PC-9 (cell line): ENCODE measurements around the gene PEF1. TPM values are rescaled to one million over a fixed set of nuclear protein-coding genes. Genes with fewer than 3 reads are reported as not detected.
A peak's percentile ranks its signal among the peaks of the same experiment; 100 is the strongest.

Source experiments
- BruUV-seq: library from RNA; stranded (reverse); fragments of 400-500 nt; replicated peaks from 2 replicates; lab custom pipeline; 2021; lab: Mats Ljungman, UMichigan
- CTCF ChIA-PET: fragments of 300-600 bp; sonication (Branson Sonifier 250); formaldehyde crosslinking; loops from one replicate; lab custom pipeline; 2022; ENCODE audit warnings: antibody characterized with exemption; lab: Charles Lee
- POLR2A ChIA-PET: fragments of 300-600 bp; sonication (Branson Sonifier 250); formaldehyde crosslinking; loops from one replicate; lab custom pipeline; 2022; ENCODE audit warnings: antibody characterized with exemption; ENCODE audit not compliant: unreplicated experiment; lab: Charles Lee
- DNase-seq, 2 experiments: peaks; one replicate each; pipeline versions ENCODE4 v3.0.0 to v3.0.0-alpha.2; 2015 to 2022; ENCODE audit warnings: mixed read lengths in 1 of 2
- H2AFZ ChIP-seq: fragments of 200-600 bp; sonication (generic); 2 replicates; pipeline ENCODE4 v1.8.1; 2017; ENCODE audit warnings: antibody characterized with exemption
- H3F3A ChIP-seq: fragments of 200-600 bp; sonication (generic); 2 replicates; pipeline ENCODE4 v1.8.1; 2017; ENCODE audit warnings: antibody characterized with exemption, mild to moderate bottlenecking, low read depth; ENCODE audit not compliant: insufficient read depth
- H3K27ac ChIP-seq: fragments of 200-600 bp; sonication (generic); 2 replicates; pipeline ENCODE4 v1.6.1; 2016; ENCODE audit warnings: mixed run types
- H3K27me3 ChIP-seq: fragments of 200-600 bp; sonication (generic); 2 replicates; pipeline ENCODE4 v1.6.1; 2016; ENCODE audit warnings: low read depth, mixed run types; ENCODE audit not compliant: insufficient read depth
- H3K36me3 ChIP-seq: fragments of 200-600 bp; sonication (generic); 2 replicates; pipeline ENCODE4 v1.6.1; 2016; ENCODE audit warnings: low read depth, mixed run types
- H3K4me1 ChIP-seq: fragments of 200-600 bp; sonication (generic); replicated peaks from 2 replicates; pipeline ENCODE4 v1.6.1; 2016; ENCODE audit warnings: mixed run types; ENCODE audit not compliant: insufficient read depth
- H3K4me2 ChIP-seq: fragments of 200-600 bp; sonication (generic); 2 replicates; pipeline ENCODE4 v1.6.1; 2017; ENCODE audit warnings: mixed run types
- H3K4me3 ChIP-seq: fragments of 200-600 bp; sonication (generic); 2 replicates; pipeline ENCODE4 v1.6.1; 2016; ENCODE audit warnings: mixed run types
- H3K79me2 ChIP-seq: fragments of 200-600 bp; sonication (generic); 2 replicates; pipeline ENCODE4 v1.6.1; 2017; ENCODE audit warnings: low read depth, mixed run types
- H3K9me2 ChIP-seq: fragments of 200-600 bp; sonication (generic); 2 replicates; pipeline ENCODE4 v1.8.1; 2017; ENCODE audit warnings: mild to moderate bottlenecking; ENCODE audit not compliant: insufficient read depth
- H3K9me3 ChIP-seq: fragments of 200-600 bp; sonication (generic); 2 replicates; pipeline ENCODE4 v1.8.1; 2016; ENCODE audit warnings: low read depth; ENCODE audit not compliant: insufficient read depth
- H4K20me1 ChIP-seq: fragments of 200-600 bp; sonication (generic); 2 replicates; pipeline ENCODE4 v1.8.1; 2017; ENCODE audit not compliant: insufficient read depth
- CTCF ChIP-seq: fragments of 200-600 bp; sonication (generic); conservative IDR thresholded peaks from 2 replicates; pipeline ENCODE4 v1.6.1; 2017; ENCODE audit warnings: mixed run types, antibody characterized with exemption, mild to moderate bottlenecking, moderate library complexity
- EZH2 ChIP-seq: fragments of 200-600 bp; sonication (generic); IDR thresholded peaks from 2 replicates; pipeline ENCODE4 v1.8.0; 2017; ENCODE audit warnings: antibody characterized with exemption, low read depth
- intact Hi-C: fragments of 100-400 bp; cut with micrococcal nuclease; formaldehyde crosslinking; loops from one replicate; pipeline ENCODE4 v1.10.0; 2022; ENCODE audit not compliant: unreplicated experiment
- total RNA-seq: library from RNA; stranded (reverse); gene quantifications from 2 replicates; pipeline ENCODE4 v1.2.3, GENCODE V29; 2021

The PEF1 gene
- total RNA-seq, 1 experiment from 2014 or later: 40.3 TPM

- no TSS peak for BruUV-seq
- ChIA-PET POLR2A (interaction anchor here (0.6 kb wide), 2 partner anchors 39 to 509 kb away, joined by 3 to 4 read pairs; no protein-coding TSS in a partner anchor), CTCF (no interaction called here)
- H3K36me3 ChIP-seq: no peaks in the 10 kb centered on the region
- intact Hi-C loops: no loop called here
- H3K27me3 ChIP-seq: no peaks in the 10 kb centered on the region
- no peaks in the 10 kb centered on the region for H3K9me2 ChIP-seq
- H3K79me2 ChIP-seq: peaks cover 3% of the 10 kb centered on the region; the same call in 1 of the 2 replicates
- no peak overlapping the region for H3K4me3 ChIP-seq
- H4K20me1 ChIP-seq: no peaks in the 10 kb centered on the region
- peaks cover 27% of the 10 kb centered on the region for H3F3A ChIP-seq
- no peak overlapping the region for H3K27ac ChIP-seq
- no peak overlapping the region for H2AFZ ChIP-seq
- H3K4me1 ChIP-seq: peaks cover 10% of the 10 kb centered on the region; the same call in 1 of the 2 replicates
- no peaks in the 10 kb centered on the region for H3K9me3 ChIP-seq
- DNase-seq: peak in 1 of 2 experiments; percentile 78
- TF ChIP-seq EZH2: no peak
- TF ChIP-seq CTCF: no peak
- no peak overlapping the region for H3K4me2 ChIP-seq
Observed at GRCh38 chr1:31651089-31651420, 6.4 kb upstream of the PEF1 start.

- Histone ChIP-seq H3K27me3 (no peaks in the 10 kb centered on the region), H3K36me3 (no peaks in the 10 kb centered on the region), H3K9me3 (no peaks in the 10 kb centered on the region), H4K20me1 (no peaks in the 10 kb centered on the region), H3K27ac (no peak overlapping the region), H3K4me3 (no peak overlapping the region), H3F3A (peaks cover 33% of the 10 kb centered on the region), H3K79me2 (peaks cover 10% of the 10 kb centered on the region; the same call in 1 of the 2 replicates), H2AFZ (no peak overlapping the region), H3K4me2 (no peak overlapping the region), H3K9me2 (no peaks in the 10 kb centered on the region), H3K4me1 (peaks cover 15% of the 10 kb centered on the region)
- BruUV-seq: no TSS peak
- TF ChIP-seq EZH2: no peak
- no peak for TF ChIP-seq CTCF
- intact Hi-C loops: no loop called here
- no peak for DNase-seq
- POLR2A ChIA-PET: interaction anchor here (0.6 kb wide), 1 partner anchor 40 kb away, joined by 3 read pairs; no protein-coding TSS in a partner anchor
- CTCF ChIA-PET: no interaction called here
Observed at GRCh38 chr1:31650161-31651088, 5.7 kb upstream of the PEF1 start.

- H3K4me1 ChIP-seq: peaks cover 18% of the 10 kb centered on the region
- H3K9me2 ChIP-seq: no peaks in the 10 kb centered on the region
- ChIA-PET POLR2A (no interaction called here), CTCF (no interaction called here)
- no peak for DNase-seq
- H3K4me2 ChIP-seq: no peak overlapping the region
- H4K20me1 ChIP-seq: no peaks in the 10 kb centered on the region
- no peak overlapping the region for H3K27ac ChIP-seq
- no peaks in the 10 kb centered on the region for H3K9me3 ChIP-seq
- TF ChIP-seq CTCF (no peak), EZH2 (no peak)
- BruUV-seq: no TSS peak
- H3K27me3 ChIP-seq: no peaks in the 10 kb centered on the region
- H3K4me3 ChIP-seq: no peak overlapping the region
- H3F3A ChIP-seq: peaks cover 39% of the 10 kb centered on the region
- intact Hi-C loops: loop anchor here (5.0 kb wide), 1 partner anchor 71 kb away; the partner anchor contains the start of gene TINAGL1
- no peak overlapping the region for H2AFZ ChIP-seq
- H3K79me2 ChIP-seq: peaks cover 18% of the 10 kb centered on the region
- H3K36me3 ChIP-seq: no peaks in the 10 kb centered on the region
Observed at GRCh38 chr1:31648641-31649357, 4.1 kb upstream of the PEF1 start.
